Measurements from ENCODE around the gene TOGARAM2.
A peak's percentile ranks its signal among the peaks of the same experiment; 100 is the strongest.

TOGARAM2 gene

GRCh38 chr2:28995765-28996750, 15.0 kb downstream of the TOGARAM2 start:
- peaks cover 18 to 19% of the 10 kb centered on the region in 2 experiments for H3K4me1 ChIP-seq (ENCODE audit: control insufficient read depth in 1 of 2, insufficient read depth in 1 of 2, low read depth in 1 of 2, low read length in 1 of 2)
- H3K27ac ChIP-seq, result no peak overlapping the region
- no peak for TF ChIP-seq CTCF (IDR thresholded peaks at IDR 0.05)
- H3K4me3 ChIP-seq (ENCODE audit: low read depth in 1 of 2, low read length in 1 of 2), result no peak overlapping the region
- no peaks in the 10 kb centered on the region for H3K9me3 ChIP-seq
- no peaks in the 10 kb centered on the region for H3K36me3 ChIP-seq
- H3K27me3 ChIP-seq, result no peaks in the 10 kb centered on the region

GRCh38 chr2:28997237-28997846, 16.2 kb downstream of the TOGARAM2 start:
- H3K36me3 ChIP-seq, result no peaks in the 10 kb centered on the region
- no peaks in the 10 kb centered on the region for H3K27me3 ChIP-seq
- H3K9me3 ChIP-seq, result no peaks in the 10 kb centered on the region
- H3K4me1 ChIP-seq (ENCODE audit: control insufficient read depth in 1 of 2, insufficient read depth in 1 of 2, low read depth in 1 of 2, low read length in 1 of 2), result peaks cover 19 to 22% of the 10 kb centered on the region in 2 experiments
- H3K27ac ChIP-seq, result no peak overlapping the region
- H3K4me3 ChIP-seq (ENCODE audit: low read depth in 1 of 2, low read length in 1 of 2), result no peak overlapping the region
- TF ChIP-seq CTCF (IDR thresholded peaks at IDR 0.05), result no peak

GRCh38 chr2:28997847-28998735, 17.0 kb downstream of the TOGARAM2 start:
- H3K4me1 ChIP-seq (ENCODE audit: control insufficient read depth in 1 of 2, insufficient read depth in 1 of 2, low read depth in 1 of 2, low read length in 1 of 2), result peaks cover 19 to 22% of the 10 kb centered on the region in 2 experiments
- H3K27me3 ChIP-seq, result no peaks in the 10 kb centered on the region
- H3K36me3 ChIP-seq, result no peaks in the 10 kb centered on the region
- H3K9me3 ChIP-seq, result no peaks in the 10 kb centered on the region
- H3K4me3 ChIP-seq (ENCODE audit: low read depth in 1 of 2, low read length in 1 of 2), result no peak overlapping the region
- no peak for TF ChIP-seq CTCF (IDR thresholded peaks at IDR 0.05)
- no peak overlapping the region for H3K27ac ChIP-seq

- Histone ChIP-seq H3K27ac (peak overlapping the region; percentile 82), H3K27me3 (no peaks in the 10 kb centered on the region), H3K9me3 (no peaks in the 10 kb centered on the region), H3K36me3 (no peaks in the 10 kb centered on the region), H3K4me3 (ENCODE audit: low read depth in 1 of 2, low read length in 1 of 2) (peak overlapping the region; percentile 30 to 35), H3K4me1 (ENCODE audit: control insufficient read depth in 1 of 2, insufficient read depth in 1 of 2, low read depth in 1 of 2, low read length in 1 of 2) (peaks cover 19 to 22% of the 10 kb centered on the region in 2 experiments)
- peak; percentile 29 for TF ChIP-seq CTCF (IDR thresholded peaks at IDR 0.05)
Observed at GRCh38 chr2:29000481-29000880, 19.4 kb downstream of the TOGARAM2 start.

GRCh38 chr2:29000956-29001355, 19.9 kb downstream of the TOGARAM2 start:
- Histone ChIP-seq H3K27ac (peak overlapping the region; percentile 82), H3K4me1 (ENCODE audit: control insufficient read depth in 1 of 2, insufficient read depth in 1 of 2, low read depth in 1 of 2, low read length in 1 of 2) (peaks cover 19 to 22% of the 10 kb centered on the region in 2 experiments), H3K27me3 (no peaks in the 10 kb centered on the region), H3K36me3 (no peaks in the 10 kb centered on the region), H3K4me3 (ENCODE audit: low read depth in 1 of 2, low read length in 1 of 2) (peak overlapping the region; percentile 30 to 35), H3K9me3 (no peaks in the 10 kb centered on the region)
- no peak for TF ChIP-seq CTCF (IDR thresholded peaks at IDR 0.05)
